Neural progenitor cell (in vitro differentiated cells): Measurements from ENCODE around the gene SNUPN.

Source experiments
- EZH2 ChIP-seq: fragments of 200-600 bp; sonication (generic); IDR thresholded peaks from 2 replicates; pipeline ENCODE4 v1.6.1; 2017; ENCODE audit warnings: antibody characterized with exemption, mild to moderate bottlenecking, moderate library complexity
- EZH2phosphoT487 ChIP-seq: fragments of 200-600 bp; sonication (generic); IDR thresholded peaks from 2 replicates; pipeline ENCODE4 v1.6.1; 2017; ENCODE audit warnings: antibody characterized with exemption
- TF ChIP-seq, protein P1 (sequence below): fragments of 200-600 bp; sonication (generic); IDR thresholded peaks from 2 replicates; pipeline ENCODE4 v1.5.1; 2017; ENCODE audit warnings: antibody characterized with exemption, mild to moderate bottlenecking

DNA sequence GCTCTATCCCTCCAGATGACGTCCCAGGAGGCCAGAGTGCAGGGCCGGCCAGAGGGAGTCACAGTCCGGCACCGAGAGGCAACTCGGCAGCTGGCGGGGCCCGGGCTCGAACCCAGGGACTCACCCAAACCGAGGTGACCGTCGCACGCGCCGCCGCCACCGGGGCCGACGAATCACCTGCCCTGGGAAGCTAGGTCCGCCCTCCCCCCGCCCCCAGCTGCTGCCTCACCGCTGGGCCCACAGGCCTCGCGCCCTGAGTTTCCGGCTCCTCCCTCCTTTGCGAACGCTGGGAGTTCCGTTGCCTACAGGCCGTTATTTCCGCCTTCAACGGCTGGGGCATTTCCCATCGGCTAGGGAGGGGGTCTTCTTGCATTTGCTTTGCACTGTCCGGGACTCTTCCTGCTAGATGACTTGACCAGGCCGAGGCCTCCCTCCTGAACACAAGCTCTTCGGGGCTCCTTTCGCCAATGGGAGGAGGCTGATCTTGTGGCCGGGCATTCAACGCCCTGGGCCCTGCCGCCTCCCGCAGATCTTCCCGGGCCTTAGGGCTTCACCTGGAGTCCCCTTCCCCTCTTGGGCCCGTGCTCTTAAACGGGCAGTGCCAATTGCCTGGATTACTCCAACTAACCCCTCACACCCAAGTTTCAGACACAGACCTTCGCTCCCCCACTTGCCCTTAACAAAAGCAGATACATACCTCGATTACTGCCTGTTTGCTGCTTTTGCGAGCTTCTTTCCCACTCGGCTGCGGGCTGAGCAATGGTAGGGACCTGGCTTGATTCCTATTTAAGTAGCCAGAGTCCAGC, at the start of gene SNUPN:
- TF ChIP-seq EZH2phosphoT487 (no peak), EZH2 (no peak)
- TF ChIP-seq, protein P1, sequence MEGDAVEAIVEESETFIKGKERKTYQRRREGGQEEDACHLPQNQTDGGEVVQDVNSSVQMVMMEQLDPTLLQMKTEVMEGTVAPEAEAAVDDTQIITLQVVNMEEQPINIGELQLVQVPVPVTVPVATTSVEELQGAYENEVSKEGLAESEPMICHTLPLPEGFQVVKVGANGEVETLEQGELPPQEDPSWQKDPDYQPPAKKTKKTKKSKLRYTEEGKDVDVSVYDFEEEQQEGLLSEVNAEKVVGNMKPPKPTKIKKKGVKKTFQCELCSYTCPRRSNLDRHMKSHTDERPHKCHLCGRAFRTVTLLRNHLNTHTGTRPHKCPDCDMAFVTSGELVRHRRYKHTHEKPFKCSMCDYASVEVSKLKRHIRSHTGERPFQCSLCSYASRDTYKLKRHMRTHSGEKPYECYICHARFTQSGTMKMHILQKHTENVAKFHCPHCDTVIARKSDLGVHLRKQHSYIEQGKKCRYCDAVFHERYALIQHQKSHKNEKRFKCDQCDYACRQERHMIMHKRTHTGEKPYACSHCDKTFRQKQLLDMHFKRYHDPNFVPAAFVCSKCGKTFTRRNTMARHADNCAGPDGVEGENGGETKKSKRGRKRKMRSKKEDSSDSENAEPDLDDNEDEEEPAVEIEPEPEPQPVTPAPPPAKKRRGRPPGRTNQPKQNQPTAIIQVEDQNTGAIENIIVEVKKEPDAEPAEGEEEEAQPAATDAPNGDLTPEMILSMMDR = no peak
